ENCODE measurements around the gene DEFB112. TPM values are rescaled to one million over a fixed set of nuclear protein-coding genes. Genes with fewer than 3 reads are reported as not detected.

DEFB112 gene
- total and polyA plus RNA-seq, 2 experiments from 2014 or later = not detected

- TF ChIP-seq, protein P1, sequence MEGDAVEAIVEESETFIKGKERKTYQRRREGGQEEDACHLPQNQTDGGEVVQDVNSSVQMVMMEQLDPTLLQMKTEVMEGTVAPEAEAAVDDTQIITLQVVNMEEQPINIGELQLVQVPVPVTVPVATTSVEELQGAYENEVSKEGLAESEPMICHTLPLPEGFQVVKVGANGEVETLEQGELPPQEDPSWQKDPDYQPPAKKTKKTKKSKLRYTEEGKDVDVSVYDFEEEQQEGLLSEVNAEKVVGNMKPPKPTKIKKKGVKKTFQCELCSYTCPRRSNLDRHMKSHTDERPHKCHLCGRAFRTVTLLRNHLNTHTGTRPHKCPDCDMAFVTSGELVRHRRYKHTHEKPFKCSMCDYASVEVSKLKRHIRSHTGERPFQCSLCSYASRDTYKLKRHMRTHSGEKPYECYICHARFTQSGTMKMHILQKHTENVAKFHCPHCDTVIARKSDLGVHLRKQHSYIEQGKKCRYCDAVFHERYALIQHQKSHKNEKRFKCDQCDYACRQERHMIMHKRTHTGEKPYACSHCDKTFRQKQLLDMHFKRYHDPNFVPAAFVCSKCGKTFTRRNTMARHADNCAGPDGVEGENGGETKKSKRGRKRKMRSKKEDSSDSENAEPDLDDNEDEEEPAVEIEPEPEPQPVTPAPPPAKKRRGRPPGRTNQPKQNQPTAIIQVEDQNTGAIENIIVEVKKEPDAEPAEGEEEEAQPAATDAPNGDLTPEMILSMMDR (conservative IDR thresholded peaks at IDR 0.05; ENCODE audit: low read depth in 2 of 2) = no peak
- TF ChIP-seq EZH2 (IDR thresholded peaks at IDR 0.05; ENCODE audit: low read depth, unreplicated experiment) (no peak), EZH2phosphoT487 (IDR thresholded peaks at IDR 0.05; ENCODE audit: unreplicated experiment) (no peak)
Measured at GRCh38 chr6:50071921-50072320, 22.2 kb upstream of the DEFB112 start (continued).

GRCh38 chr6:50070101-50070500 lies 20.4 kb upstream of the DEFB112 start:
- DNase-seq (ENCODE audit: low spot score) (no peak), ATAC-seq (no peak)
- no peak for TF ChIP-seq ETS1 (IDR thresholded peaks at IDR 0.05)
- no peaks in the 10 kb centered on the region for H3K36me3 ChIP-seq (ENCODE audit: insufficient read depth)
- H3K79me2 ChIP-seq (replicated peaks; ENCODE audit: insufficient read depth) = no peaks in the 10 kb centered on the region
- H4K20me1 ChIP-seq (replicated peaks; ENCODE audit: insufficient read depth) = no peaks in the 10 kb centered on the region
- H3K4me1 ChIP-seq (ENCODE audit: insufficient read depth) = no peaks in the 10 kb centered on the region
- no peaks in the 10 kb centered on the region for H3K27me3 ChIP-seq (ENCODE audit: insufficient read depth)
- H3K9me2 ChIP-seq (ENCODE audit: insufficient read depth) = no peaks in the 10 kb centered on the region
- no peaks in the 10 kb centered on the region for H3K36me3 Mint-ChIP-seq (ENCODE audit: low read depth)
- no peak overlapping the region for H3K27ac ChIP-seq (ENCODE audit: low read depth)
- H3K27me3 Mint-ChIP-seq (ENCODE audit: insufficient read depth, low read depth, poor library complexity) = peaks cover 2% of the 10 kb centered on the region
- H3K4me1 Mint-ChIP-seq = no peaks in the 10 kb centered on the region
- no peaks in the 10 kb centered on the region for H3F3A ChIP-seq (replicated peaks; ENCODE audit: low read depth)
- H3K4me3 ChIP-seq = no peak overlapping the region
- H2AFZ ChIP-seq = no peak overlapping the region
- no peak overlapping the region for H3K4me3 Mint-ChIP-seq
- no peaks in the 10 kb centered on the region for H3K9me3 Mint-ChIP-seq
- no peak overlapping the region for H3K27ac Mint-ChIP-seq
- H3K4me2 ChIP-seq = no peak overlapping the region

DNA sequence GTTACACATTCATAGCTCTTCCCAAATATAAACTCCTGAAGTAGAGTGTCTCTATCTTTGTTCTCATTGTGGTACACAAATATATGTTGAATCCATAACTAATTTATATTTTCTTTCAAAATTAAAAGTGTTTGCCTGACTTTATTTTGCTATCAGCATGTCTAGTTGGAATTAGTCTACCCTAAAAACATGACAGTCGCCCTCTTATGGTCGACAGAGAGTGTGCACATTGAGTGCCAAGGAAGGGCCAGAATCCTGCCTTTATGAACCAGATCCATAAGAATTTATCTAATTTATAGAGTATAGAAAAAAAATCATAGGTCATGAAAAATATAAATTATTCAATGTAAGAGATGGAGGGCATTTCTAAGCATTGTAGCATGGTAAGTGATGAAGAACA lies 12.3 kb upstream of the DEFB112 start:
- no peak overlapping the region for H3K27ac Mint-ChIP-seq
- peak; percentile 52 for DNase-seq (ENCODE audit: low spot score)
- Histone ChIP-seq H3K4me3 (no peak overlapping the region), H3K4me2 (no peak overlapping the region), H3K4me1 (ENCODE audit: insufficient read depth) (no peaks in the 10 kb centered on the region), H3K27ac (ENCODE audit: low read depth) (no peak overlapping the region), H3F3A (replicated peaks; ENCODE audit: low read depth) (no peaks in the 10 kb centered on the region), H3K27me3 (ENCODE audit: insufficient read depth) (no peaks in the 10 kb centered on the region), H3K9me2 (ENCODE audit: insufficient read depth) (no peaks in the 10 kb centered on the region), H3K79me2 (replicated peaks; ENCODE audit: insufficient read depth) (no peaks in the 10 kb centered on the region), H4K20me1 (replicated peaks; ENCODE audit: insufficient read depth) (no peaks in the 10 kb centered on the region), H3K36me3 (ENCODE audit: insufficient read depth) (no peaks in the 10 kb centered on the region), H2AFZ (no peak overlapping the region)
- no peaks in the 10 kb centered on the region for H3K27me3 Mint-ChIP-seq (ENCODE audit: insufficient read depth, low read depth, poor library complexity)
- TF ChIP-seq, protein P1 (conservative IDR thresholded peaks at IDR 0.05; ENCODE audit: low read depth in 2 of 2) = peak; percentile 70 to 83
- no peak for TF ChIP-seq EZH2 (IDR thresholded peaks at IDR 0.05; ENCODE audit: low read depth, unreplicated experiment)
- ATAC-seq = peak; percentile 66
- no peaks in the 10 kb centered on the region for H3K9me3 Mint-ChIP-seq
- no peaks in the 10 kb centered on the region for H3K36me3 Mint-ChIP-seq (ENCODE audit: low read depth)
- no peak overlapping the region for H3K4me3 Mint-ChIP-seq
- peaks cover 4% of the 10 kb centered on the region; the same call in 2 of the 3 replicates for H3K4me1 Mint-ChIP-seq

All from GM23338 (cell line).